Coronary artery (tissue), 2 donors: ENCODE data around the gene RLN2.

Experiments used
- DNase-seq: peaks from one replicate; pipeline ENCODE4 v3.0.0-alpha.2; 2017; ENCODE audit warnings: low spot score
- H3K27ac ChIP-seq, 2 donors: fragments of 200-600 bp; sonication (generic); one replicate each; pipeline ENCODE4 v1.5.1; 2016 to 2019
- H3K4me3 ChIP-seq: fragments of 200-600 bp; sonication (generic); 2 replicates; pipeline ENCODE4 v1.5.1; 2016; ENCODE audit warnings: mild to moderate bottlenecking, moderate library complexity
- CTCF ChIP-seq: fragments of 200-600 bp; sonication (generic); IDR thresholded peaks from one replicate; pipeline ENCODE4 v1.5.1; 2019; ENCODE audit warnings: antibody characterized with exemption

RLN2 gene

GRCh38 chr9:5292141-5292540 is 12.4 kb downstream of the RLN2 start:
- no peak for DNase-seq
- H3K27ac ChIP-seq, result no peak overlapping the region
- no peak overlapping the region for H3K4me3 ChIP-seq
- no peak for TF ChIP-seq CTCF

- no peak for DNase-seq
- H3K4me3 ChIP-seq, result no peak overlapping the region
- TF ChIP-seq CTCF, result no peak
Measured at GRCh38 chr9:5288591-5288990, 15.9 kb downstream of the RLN2 start.

GRCh38 chr9:5286262-5286661 is 18.3 kb downstream of the RLN2 start:
- DNase-seq, result no peak
- H3K27ac ChIP-seq, result no peak overlapping the region
- TF ChIP-seq CTCF, result no peak
- no peak overlapping the region for H3K4me3 ChIP-seq

More at GRCh38 chr9:5288591-5288990, 15.9 kb downstream of the RLN2 start:
- H3K27ac ChIP-seq, result no peak overlapping the region

- Histone ChIP-seq H3K27ac (no peak overlapping the region), H3K4me3 (no peak overlapping the region)
- DNase-seq, result no peak
- TF ChIP-seq CTCF, result no peak
Measured at GRCh38 chr9:5278486-5278885, 26.0 kb downstream of the RLN2 start.

- DNase-seq, result no peak
- Histone ChIP-seq H3K27ac (no peak overlapping the region), H3K4me3 (no peak overlapping the region)
- no peak for TF ChIP-seq CTCF
Measured at GRCh38 chr9:5274770-5275169, 29.7 kb downstream of the RLN2 start.

GRCh38 chr9:5269249-5269715 is 35.2 kb downstream of the RLN2 start:
- no peak for TF ChIP-seq CTCF
- Histone ChIP-seq H3K27ac (no peak overlapping the region), H3K4me3 (no peak overlapping the region)
- no peak for DNase-seq

- DNase-seq, result no peak
- no peak for TF ChIP-seq CTCF
- H3K27ac ChIP-seq, result no peak overlapping the region
- H3K4me3 ChIP-seq, result no peak overlapping the region
Measured at GRCh38 chr9:5265939-5266338, 38.6 kb downstream of the RLN2 start.
